Glutamatergic neuron (in vitro differentiated cells): ENCODE measurements around the gene CCIN. TPM values are rescaled to one million over a fixed set of nuclear protein-coding genes. Genes with fewer than 3 reads are reported as not detected.

Experiments
- DNase-seq: peaks from one replicate; pipeline ENCODE4 v3.0.0; 2022
- H3K27ac Mint-ChIP-seq: one replicate; pipeline ENCODE4 v1.8.0; 2020; ENCODE audit warnings: mild to moderate bottlenecking, mixed read lengths, inconsistent platforms; ENCODE audit not compliant: unreplicated experiment
- H3K27me3 Mint-ChIP-seq: one replicate; pipeline ENCODE4 v1.8.0; 2020; ENCODE audit warnings: mild to moderate bottlenecking, moderate library complexity, mixed read lengths, inconsistent platforms; ENCODE audit not compliant: unreplicated experiment
- H3K36me3 Mint-ChIP-seq: one replicate; pipeline ENCODE4 v1.8.0; 2020; ENCODE audit warnings: mild to moderate bottlenecking, mixed read lengths, inconsistent platforms; ENCODE audit not compliant: unreplicated experiment
- H3K4me1 Mint-ChIP-seq: one replicate; pipeline ENCODE4 v1.8.0; 2020; ENCODE audit warnings: mild to moderate bottlenecking, low read depth, mixed read lengths, inconsistent platforms; ENCODE audit not compliant: unreplicated experiment
- H3K4me3 Mint-ChIP-seq: one replicate; pipeline ENCODE4 v1.8.0; 2020; ENCODE audit warnings: mild to moderate bottlenecking, mixed read lengths, inconsistent platforms; ENCODE audit not compliant: unreplicated experiment
- H3K9me3 Mint-ChIP-seq: one replicate; pipeline ENCODE4 v1.8.0; 2020; ENCODE audit warnings: mild to moderate bottlenecking, moderate library complexity, mixed read lengths, inconsistent platforms; ENCODE audit not compliant: unreplicated experiment
- CTCF ChIP-seq: fragments of 200-600 bp; sonication (generic); IDR thresholded peaks from one replicate; pipeline ENCODE4 v1.5.0; 2021; ENCODE audit not compliant: partially characterized antibody, unreplicated experiment
- total RNA-seq: library from RNA; stranded (reverse); fragmentation: NEBNext Ultra II Directional; extraction: Animal tissue kit (Norgen Biotek cat#: 25700); gene quantifications from one replicate; pipeline ENCODE4 v1.2.1, GENCODE V29; 2021; ENCODE audit not compliant: unreplicated experiment

Gene CCIN
- total RNA-seq, 1 donor from 2014 or later = 0.22 TPM

DNA sequence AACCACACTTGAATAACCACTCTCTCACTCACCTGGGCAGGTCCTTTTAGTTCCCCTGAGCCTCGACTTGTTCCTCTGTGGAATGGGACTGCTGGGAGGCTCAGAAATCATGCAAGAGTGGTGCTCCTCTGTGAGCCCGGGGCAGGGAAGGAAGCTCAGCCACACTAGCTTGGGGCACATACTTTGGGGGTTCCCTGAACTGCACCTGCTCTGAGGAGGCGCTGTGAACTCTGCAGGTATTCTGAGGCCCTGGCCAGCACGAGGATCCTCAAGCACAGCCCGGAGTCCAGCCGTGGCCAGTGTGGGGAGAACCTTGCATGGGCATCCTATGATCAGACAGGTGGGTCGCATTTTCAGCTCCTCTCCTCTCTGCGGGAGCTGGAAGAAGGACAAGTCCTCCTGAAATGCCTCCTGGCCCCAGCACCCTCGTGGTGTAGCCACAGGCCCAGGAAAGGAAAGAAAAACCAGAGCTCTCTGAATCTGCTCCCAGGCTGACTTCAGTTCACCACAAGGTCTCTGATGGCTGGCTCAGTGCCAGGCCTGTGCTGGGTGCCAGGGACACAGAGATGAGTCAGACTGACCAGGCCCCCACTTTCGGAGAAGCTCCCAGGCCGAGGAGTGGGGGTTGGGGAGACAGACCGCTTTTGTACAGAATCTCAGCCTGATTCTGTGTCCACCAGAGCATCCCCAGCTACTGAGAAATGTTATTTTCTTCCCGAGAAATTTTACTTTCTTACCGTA lies 20.7 kb upstream of the CCIN start:
- H3K27me3 Mint-ChIP-seq = no peaks in the 10 kb centered on the region
- H3K4me1 Mint-ChIP-seq = peaks cover 3% of the 10 kb centered on the region
- peaks cover 21% of the 10 kb centered on the region for H3K36me3 Mint-ChIP-seq
- DNase-seq = no peak
- TF ChIP-seq CTCF = no peak
- no peak overlapping the region for H3K27ac Mint-ChIP-seq
- H3K9me3 Mint-ChIP-seq = peaks cover 3% of the 10 kb centered on the region
- H3K4me3 Mint-ChIP-seq = no peak overlapping the region

- no peaks in the 10 kb centered on the region for H3K27me3 Mint-ChIP-seq
- peaks cover 3% of the 10 kb centered on the region for H3K9me3 Mint-ChIP-seq
- H3K4me3 Mint-ChIP-seq = no peak overlapping the region
- H3K27ac Mint-ChIP-seq = no peak overlapping the region
- peaks cover 3% of the 10 kb centered on the region for H3K4me1 Mint-ChIP-seq
- DNase-seq = no peak
- TF ChIP-seq CTCF = no peak
- peaks cover 21% of the 10 kb centered on the region for H3K36me3 Mint-ChIP-seq
These were observed 20.0 kb upstream of the CCIN start for GRCh38 chr9:36149197-36149596.

GRCh38 chr9:36150574-36151315 lies 18.4 kb upstream of the CCIN start:
- no peak for DNase-seq
- Mint-ChIP-seq H3K36me3 (peaks cover 8% of the 10 kb centered on the region), H3K4me3 (no peak overlapping the region), H3K27ac (no peak overlapping the region), H3K9me3 (peaks cover 2% of the 10 kb centered on the region), H3K4me1 (peaks cover 3% of the 10 kb centered on the region), H3K27me3 (no peaks in the 10 kb centered on the region)
- no peak for TF ChIP-seq CTCF

DNA sequence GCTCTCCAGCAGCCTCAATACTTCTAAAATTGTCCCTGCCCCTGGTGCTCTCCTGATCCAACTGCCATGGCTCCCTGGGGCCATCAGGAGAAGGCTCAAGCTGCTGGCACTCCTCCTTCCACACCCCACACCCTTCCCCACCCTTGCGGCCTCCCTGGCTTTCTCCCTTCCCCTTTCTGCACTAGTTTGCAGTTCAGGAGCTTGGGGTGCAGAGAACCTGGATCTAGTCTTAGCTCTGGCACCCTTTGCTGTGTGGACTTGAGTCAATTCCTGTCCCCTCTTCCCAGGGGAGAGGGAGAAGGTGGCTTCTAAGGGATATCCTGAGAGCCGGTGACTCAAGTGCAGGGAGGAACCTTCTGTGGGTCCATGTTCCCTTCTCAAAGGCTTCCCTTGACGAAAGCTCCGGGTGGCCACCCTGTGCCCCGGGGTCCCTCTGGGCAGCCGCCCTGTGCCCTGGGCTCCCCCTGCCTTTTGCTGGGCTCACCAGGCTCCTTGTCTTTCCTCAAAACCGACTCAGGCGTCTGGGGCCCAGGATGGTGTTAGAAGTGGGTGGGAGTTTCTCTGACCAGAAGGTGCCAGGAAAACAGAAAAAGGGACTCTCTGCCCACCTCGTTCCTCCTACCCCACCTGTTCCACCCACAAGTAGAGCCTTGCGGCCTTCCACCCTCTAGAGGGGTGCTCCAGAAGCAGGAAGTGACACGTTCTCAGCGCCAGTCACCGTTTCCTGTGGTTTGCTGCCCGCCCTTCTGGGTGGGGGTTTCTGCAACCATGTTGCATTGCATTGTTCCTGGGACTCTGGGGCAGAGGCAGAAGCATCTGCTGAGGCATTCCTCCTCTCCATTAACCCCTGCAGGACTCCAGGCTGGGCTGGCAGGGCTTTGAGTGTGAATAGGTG lies 17.6 kb upstream of the CCIN start:
- no peak overlapping the region for H3K4me3 Mint-ChIP-seq
- no peak for TF ChIP-seq CTCF

More for the DNA sequence above, 17.6 kb upstream of the CCIN start:
- Mint-ChIP-seq H3K27me3 (no peaks in the 10 kb centered on the region), H3K27ac (no peak overlapping the region), H3K9me3 (peaks cover 2% of the 10 kb centered on the region), H3K36me3 (no peaks in the 10 kb centered on the region), H3K4me1 (peaks cover 3% of the 10 kb centered on the region)
- DNase-seq = no peak
